ENCODE measurements around the gene LRCH3.
A peak's percentile ranks its signal among the peaks of the same experiment; 100 is the strongest.
"Not testable (repeated sequence)": the region's sequence is repeated elsewhere in the genome, so short reads cannot be mapped to it uniquely, and the experiment has no call there.

The LRCH3 gene

DNA sequence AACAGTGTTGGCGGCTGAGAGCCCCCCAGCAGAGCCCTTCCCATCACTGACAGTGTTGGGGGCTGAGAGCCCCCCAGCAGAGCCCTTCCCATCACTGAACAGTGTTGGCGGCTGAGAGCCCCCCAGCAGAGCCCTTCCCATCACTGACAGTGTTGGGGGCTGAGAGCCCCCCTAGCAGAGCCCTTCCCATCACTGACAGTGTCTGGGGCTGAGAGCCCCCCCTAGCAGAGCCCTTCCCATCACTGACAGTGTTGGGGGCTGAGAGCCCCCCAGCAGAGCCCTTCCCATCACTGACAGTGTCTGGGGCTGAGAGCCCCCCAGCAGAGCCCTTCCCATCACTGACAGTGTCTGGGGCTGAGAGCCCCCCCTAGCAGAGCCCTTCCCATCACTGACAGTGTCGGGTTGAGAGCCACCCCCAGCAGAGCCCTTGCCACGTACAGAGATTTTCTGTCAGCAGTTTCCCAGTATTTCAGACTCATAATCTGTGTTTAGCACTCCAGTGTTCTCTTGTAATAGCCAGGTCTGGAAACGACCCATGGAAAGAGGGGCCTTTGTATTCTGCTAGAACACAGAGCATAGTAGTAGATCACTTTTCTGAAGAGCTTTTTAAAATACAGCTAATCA is 96.5 kb downstream of the LRCH3 start:
- not testable (repeated sequence) for DNase-seq (ENCODE audit: low spot score)

- no peak for DNase-seq (ENCODE audit: low spot score)
Observed at GRCh38 chr3:197888511-197888910, 97.5 kb downstream of the LRCH3 start.

- DNase-seq (ENCODE audit: low spot score) = no peak
Observed at GRCh38 chr3:197889204-197889930, 98.3 kb downstream of the LRCH3 start.

DNA sequence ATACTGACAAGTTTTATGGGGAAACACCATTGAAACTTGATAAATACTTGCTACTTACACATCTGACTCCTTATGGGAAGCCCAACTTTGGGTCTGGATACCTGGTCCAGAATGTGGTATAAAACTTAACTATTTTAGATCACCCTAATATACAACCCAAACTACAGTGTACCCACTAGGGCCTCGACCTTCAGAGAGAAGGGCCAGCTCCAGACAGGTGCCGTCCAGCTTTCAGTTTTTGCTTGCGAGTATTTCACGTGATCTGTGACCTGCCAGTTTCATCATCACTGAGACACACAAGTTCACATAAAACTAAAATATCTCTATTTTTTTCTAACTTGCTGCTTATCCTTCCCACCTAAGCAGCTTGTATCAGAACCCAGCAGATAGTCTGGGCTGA is 99.6 kb downstream of the LRCH3 start:
- no peak for DNase-seq (ENCODE audit: low spot score)

- no peak for DNase-seq (ENCODE audit: low spot score)
Observed at GRCh38 chr3:197892162-197892561, 101.1 kb downstream of the LRCH3 start.

- DNase-seq (ENCODE audit: low spot score) = no peak
Observed at GRCh38 chr3:197896421-197896820, 105.4 kb downstream of the LRCH3 start.

DNA sequence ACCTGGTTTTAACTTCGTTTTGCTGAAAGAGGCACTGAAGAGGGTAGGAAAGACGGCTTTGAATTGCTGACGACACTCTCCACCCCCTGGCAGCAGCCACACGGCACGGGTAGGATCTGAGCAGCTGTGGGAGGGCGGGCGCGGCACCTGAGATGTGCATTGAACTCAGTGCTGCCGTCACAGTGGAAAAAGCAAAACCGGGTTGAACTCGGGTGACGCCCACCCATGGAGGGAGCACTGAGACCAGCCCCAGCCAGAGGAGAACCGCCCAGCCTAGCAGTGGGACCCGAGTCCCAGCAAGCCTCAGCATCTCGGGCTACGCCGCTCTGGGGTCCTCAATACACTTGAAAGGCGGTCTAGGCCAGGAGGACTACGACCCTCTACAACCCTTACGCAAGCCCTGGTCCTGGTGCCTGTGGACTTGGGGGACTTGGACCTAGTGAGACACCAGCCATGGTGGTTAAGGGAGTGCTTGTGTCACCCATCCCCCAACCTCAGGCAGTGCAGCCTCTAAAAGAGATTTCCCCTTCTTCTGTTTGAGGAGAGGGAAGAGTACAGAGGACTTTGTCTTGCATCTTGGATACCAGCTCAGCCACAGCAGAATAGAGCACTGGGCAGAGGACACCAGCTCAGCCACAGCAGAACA is 108.9 kb downstream of the LRCH3 start:
- DNase-seq (ENCODE audit: low spot score) = no peak

- no peak for DNase-seq (ENCODE audit: low spot score)
Observed at GRCh38 chr3:197901626-197902025, 110.6 kb downstream of the LRCH3 start.

DNA sequence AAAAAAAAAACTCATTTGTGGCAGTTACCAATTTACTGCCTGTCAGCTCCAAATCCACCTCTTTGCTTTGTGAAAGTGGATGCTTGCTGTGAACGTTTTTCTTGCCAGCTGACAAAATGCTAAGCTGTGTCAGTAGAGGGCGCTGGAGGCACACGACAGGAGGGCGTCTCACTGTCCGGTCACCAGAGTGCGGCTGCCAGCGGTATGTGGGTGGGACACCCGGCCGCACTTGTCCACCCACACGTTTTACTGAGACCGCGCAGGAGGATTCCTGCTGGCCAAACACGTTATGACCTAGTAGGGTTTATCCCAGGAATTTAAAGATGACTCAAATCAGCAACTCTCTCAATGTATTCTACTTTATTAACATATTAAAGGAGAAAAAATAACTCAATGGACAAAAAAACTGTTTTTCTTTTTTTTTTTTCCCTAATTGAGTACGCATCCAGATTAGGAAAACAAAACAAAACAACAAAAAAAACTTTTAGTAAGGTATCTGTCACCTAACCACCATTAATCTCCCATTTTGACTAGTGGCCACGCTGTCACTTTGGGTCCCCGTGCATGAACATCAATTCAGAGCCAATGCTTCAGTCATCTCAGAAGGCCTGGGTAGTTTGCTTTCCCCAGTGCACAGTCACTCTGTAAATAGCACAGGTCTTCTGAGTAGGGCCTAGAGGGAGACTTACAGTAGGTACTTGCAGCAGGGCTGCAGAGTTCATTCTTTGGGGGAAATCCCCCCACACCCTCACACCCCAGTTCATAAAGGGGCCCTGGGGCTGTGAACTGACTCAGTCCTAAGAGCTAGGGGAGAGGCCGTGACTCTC is 115.2 kb downstream of the LRCH3 start:
- DNase-seq (ENCODE audit: low spot score) = peak; percentile 69

GRCh38 chr3:197906850-197907187 is 115.8 kb downstream of the LRCH3 start:
- DNase-seq (ENCODE audit: low spot score) = no peak

DNA sequence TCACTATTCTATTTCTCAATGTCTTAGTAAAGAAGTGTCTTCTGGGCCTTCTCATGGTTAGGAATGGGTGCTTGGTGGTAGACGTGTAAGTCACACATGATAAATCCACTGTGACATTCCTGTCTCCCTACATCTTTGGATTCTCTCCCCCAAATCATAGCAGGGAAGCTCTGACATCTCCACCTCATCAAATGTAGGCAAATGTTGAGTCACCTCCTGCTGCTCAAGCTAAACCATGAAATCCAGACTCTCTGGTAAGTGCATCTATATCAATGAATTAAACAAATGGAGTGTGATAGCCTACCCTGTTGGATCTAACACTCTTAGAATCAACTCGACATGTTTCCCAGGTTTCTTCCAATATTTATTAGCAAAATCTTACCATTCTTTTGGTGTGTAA is 116.1 kb downstream of the LRCH3 start:
- no peak for DNase-seq (ENCODE audit: low spot score)

DNA sequence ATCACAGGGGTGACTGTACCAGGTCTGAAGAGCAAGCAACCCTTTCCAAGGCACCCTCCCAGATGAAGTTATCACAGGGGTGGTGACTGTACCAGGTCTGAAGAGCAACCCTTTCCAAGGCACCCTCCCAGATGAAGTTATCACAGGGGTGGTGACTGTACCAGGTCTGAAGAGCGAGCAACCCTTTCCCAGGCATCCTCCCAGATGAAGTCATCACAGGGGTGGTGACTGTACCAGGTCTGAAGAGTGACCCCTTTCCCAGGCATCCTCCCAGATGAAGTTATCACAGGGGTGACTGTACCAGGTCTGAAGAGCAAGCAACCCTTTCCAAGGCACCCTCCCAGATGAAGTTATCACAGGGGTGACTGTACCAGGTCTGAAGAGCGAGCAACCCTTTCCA is 117.5 kb downstream of the LRCH3 start:
- not testable (repeated sequence) for DNase-seq (ENCODE audit: low spot score)

DNA sequence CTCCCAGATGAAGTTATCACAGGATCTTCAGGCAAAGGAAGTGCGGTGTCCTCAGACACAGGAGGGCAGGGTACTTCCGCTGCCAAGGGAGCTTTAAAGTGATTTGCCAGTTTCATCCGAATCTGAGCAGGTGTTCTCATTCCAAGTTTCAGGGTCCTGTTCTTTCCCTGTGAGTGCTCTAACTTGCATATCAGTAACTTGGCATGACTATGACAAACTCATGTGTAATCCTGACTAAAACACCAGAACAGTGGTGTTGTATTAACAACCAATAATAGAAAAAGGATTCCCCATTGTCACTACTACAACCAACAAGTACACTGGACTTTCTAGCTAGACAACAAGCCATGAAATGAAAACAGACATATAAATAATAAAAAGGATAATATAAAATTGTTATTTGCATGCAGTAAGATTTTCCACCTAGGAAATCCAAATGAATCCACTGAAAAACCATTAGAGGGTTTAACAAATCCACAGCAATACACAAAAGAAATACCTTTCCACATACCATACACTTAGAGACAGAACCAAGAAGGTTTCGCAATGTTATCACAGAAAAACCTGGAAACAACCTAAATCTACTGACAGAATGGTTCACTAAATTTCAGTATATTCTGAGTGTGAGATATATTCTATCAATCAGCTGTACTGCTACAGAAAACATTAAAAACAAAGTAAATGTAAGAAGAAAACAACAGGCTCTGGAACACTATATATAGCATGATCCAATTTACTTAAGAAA is 118.1 kb downstream of the LRCH3 start:
- no peak for DNase-seq (ENCODE audit: low spot score)

DNA sequence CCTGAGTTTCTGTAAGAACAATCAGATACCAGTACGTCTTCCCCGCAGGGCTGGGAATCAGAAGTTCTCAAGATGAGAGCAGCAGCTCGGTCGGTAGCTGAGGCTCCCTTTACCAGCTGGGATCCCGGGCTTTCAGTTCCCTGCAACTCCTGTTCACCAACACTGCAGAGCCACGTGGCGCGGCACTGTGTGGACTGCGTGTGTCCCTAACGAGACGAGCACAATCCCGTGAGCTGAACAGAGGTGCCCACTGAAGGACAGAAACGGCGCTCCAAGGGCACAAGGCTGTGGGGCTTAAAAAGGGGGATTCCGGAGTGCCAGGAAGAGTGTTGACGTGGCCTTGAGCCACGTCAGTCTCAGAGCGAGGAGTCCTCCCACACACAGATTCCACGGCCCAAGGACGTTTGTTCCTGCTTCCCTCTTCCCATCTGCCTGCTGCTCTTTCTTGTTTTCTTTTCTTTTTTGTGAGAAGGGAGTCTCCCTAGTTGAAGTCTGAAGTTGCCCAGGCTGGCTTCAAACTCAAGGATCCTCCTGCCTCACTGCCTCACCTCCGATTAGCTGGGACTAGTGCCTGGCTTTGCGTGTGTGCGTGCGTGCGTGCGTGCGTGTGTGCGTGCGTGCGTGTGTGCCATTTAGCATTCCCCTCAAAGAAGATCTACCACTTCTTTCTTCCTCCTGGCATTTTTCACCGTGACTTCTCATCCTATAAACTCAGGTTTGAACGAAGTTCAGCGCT is 121.9 kb downstream of the LRCH3 start:
- DNase-seq (ENCODE audit: low spot score) = no peak

DNA sequence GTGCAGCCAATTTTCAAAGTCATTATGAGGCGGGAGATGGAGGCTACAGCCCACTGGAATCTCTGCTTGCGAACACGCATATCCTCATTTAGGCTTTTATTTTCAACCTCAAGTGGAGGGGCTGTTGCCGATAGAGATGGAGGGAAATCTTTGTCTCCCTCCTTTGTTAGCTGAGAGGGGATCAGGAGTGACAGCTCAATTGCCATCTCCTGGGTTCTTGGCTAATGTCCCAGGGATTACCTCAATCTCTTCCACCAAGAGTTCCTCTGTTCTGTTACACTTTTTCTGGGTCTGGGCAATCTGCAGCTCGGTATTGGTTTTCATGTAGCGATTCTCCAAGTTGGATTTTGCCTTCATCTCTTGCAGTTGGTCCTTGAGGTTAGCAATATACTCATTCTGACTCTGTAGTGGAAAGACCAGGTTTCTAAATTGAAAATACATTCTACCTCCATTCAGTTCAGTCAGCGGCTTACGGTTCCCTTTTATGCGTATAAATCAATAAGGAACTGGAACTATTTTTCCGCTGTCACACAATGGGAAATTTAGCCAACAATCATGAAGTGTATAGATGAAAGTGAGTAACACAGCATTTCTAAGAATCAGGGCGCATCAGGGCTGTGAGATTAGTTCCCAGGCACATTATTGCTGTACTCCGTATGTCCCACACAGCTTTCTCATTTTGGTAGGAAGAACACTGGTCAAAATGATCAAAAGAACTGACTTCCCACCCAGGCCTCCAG is 122.8 kb downstream of the LRCH3 start:
- no peak for DNase-seq (ENCODE audit: low spot score)

- not testable (repeated sequence) for DNase-seq (ENCODE audit: low spot score)
Observed at GRCh38 chr3:197921429-197922275, 130.6 kb downstream of the LRCH3 start.

- no peak for DNase-seq (ENCODE audit: low spot score)
Observed at GRCh38 chr3:197926418-197926817, 135.4 kb downstream of the LRCH3 start.

GRCh38 chr3:197927578-197927977 is 136.5 kb downstream of the LRCH3 start:
- not testable (repeated sequence) for DNase-seq (ENCODE audit: low spot score)

GRCh38 chr3:197936819-197937384 is 145.8 kb downstream of the LRCH3 start:
- no peak for DNase-seq (ENCODE audit: low spot score)

Data from CD4-positive, alpha-beta T cell treated with Interleukin-6 at 100 ng/mL for 8 hours (primary cell).